Caki2 (cell line): ENCODE results near the gene TRDN. TPM values are rescaled to one million over a fixed set of nuclear protein-coding genes. Genes with fewer than 3 reads are reported as not detected.

Experiments
- DNase-seq: peaks from one replicate; pipeline ENCODE4 v3.0.0-alpha.2; 2015; ENCODE audit warnings: low read depth
- in situ Hi-C: cut with HindIII; loops from 2 replicates; pipeline ENCODE4 v1.10.0; 2016; ENCODE audit warnings: low sequenced_read_pairs, low pct_unique_long_range_greater_than_20kb, mixed read lengths
- total RNA-seq: library from RNA; depleted of rRNA; stranded (reverse); fragments of >200 nt; shearing (Covaris generic); gene quantifications from 2 replicates; pipeline ENCODE4 v1.2.3, GENCODE V29; 2014; ENCODE audit warnings: low replicate concordance; rRNA removed

Gene TRDN
- total RNA-seq, 1 experiment from 2014 or later = not detected

- no peak for DNase-seq
- in situ Hi-C loops = no loop called here
Measured at GRCh38 chr6:123171341-123172115, 465.2 kb downstream of the TRDN start.

GRCh38 chr6:123169774-123170095, 467.0 kb downstream of the TRDN start:
- in situ Hi-C loops = no loop called here
- no peak for DNase-seq

GRCh38 chr6:123168892-123169773, 467.6 kb downstream of the TRDN start:
- in situ Hi-C loops = no loop called here
- no peak for DNase-seq

- in situ Hi-C loops = no loop called here
- no peak for DNase-seq
Measured at GRCh38 chr6:123168466-123168865, 468.3 kb downstream of the TRDN start.

Other genes with a start within 250 kb of the TRDN start
- gene NKAIN2, start 166.9 kb upstream of the TRDN start, total RNA-seq = 1.1 and 2.5 TPM in 2 replicates